NOMO-1 treated with dmso at 0.1 percent for 144 hours (cell line): ENCODE results near the gene IRGC.
A peak's percentile ranks its signal among the peaks of the same experiment; 100 is the strongest.

Experiments
- DNase-seq: peaks from one replicate; lab custom pipeline; 2025; ENCODE audit not compliant: unreplicated experiment; lab: John Stamatoyannopoulos, UW

Gene IRGC

DNA sequence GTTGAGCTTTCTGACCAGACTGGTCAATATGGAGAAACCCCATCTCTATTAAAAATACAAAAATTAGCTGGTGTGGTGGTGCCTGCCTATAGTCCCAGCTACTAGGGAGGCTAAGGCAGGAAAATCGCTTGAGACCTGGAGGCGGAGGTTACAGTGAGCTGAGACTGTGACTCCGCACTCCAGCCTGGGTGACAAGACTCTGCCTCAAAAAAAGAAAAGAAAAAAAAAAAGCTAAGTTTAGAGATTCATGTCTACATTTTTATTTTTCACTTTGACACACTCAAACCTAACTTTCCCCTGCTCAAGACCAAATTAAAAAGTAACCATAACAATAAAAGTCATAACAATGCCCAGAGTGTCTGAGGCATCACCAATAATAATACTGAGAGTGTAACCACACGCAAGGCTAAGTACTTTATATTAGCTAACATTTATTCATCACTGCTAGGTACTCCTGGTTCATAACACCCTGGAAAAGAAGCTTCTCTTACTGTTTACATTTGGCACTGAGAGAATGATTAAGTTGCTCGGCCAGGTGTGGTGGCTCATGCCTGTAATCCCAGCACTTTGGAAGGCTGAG is 5.7 kb downstream of the IRGC start:
- no peak for DNase-seq

DNA sequence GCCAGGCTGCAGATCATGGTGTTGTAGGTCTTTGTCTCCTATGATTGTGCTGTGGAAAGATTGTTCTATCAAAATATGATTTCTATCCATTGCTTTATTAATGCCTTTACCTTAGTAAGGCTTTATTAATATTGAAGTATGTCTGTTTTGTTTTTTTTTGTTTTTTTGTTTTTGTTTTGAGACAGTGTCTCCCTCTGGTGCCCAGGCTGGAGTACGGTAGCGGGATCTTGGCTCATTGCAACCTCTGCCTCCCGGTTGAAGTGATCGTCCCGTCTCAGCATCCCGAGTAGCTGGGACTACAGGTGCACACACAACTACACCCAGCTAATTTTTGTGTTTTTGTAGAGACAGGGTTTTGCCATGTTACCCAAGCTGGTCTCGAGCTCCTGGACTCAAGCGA is 7.7 kb downstream of the IRGC start:
- DNase-seq: no peak

DNA sequence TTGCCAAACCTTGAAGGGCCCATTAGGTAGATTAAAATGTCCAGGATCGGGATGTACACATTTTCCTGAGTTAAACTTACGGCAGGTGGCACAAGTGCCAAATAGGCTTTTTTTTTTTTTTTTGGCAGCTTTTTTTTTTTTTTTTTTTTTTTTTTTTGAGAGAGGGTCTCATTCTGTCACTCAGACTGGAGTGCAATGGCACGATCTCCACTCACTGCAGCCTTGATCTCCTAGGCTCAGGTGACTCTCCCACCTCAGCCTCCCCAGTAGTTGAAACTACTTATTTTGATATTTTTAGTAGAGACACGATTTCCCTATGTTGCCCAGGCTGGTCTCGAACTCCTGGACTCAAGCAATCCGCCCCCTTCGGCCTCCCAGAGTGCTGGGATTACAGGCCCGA is 9.0 kb downstream of the IRGC start:
- DNase-seq: no peak

DNA sequence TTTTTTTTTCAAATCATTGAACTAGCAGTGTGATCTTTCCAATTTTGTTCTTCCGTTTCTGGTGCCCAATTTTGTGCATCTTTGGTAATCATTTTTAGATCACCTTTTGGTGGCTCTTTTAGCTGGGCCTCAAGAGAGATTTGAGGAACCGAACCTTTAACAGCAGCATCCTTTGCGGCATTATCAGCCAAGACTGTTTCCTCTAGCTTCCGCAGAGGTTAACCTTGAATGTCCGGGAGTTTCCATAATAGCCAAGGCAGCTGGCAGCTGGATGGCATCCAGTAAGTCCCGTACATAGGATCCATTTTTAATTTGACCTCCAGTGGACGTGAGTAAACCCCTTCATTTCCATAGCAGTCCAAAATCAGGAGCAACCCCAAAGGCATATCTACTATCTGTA is 9.6 kb downstream of the IRGC start:
- DNase-seq: peak; percentile 41

DNA sequence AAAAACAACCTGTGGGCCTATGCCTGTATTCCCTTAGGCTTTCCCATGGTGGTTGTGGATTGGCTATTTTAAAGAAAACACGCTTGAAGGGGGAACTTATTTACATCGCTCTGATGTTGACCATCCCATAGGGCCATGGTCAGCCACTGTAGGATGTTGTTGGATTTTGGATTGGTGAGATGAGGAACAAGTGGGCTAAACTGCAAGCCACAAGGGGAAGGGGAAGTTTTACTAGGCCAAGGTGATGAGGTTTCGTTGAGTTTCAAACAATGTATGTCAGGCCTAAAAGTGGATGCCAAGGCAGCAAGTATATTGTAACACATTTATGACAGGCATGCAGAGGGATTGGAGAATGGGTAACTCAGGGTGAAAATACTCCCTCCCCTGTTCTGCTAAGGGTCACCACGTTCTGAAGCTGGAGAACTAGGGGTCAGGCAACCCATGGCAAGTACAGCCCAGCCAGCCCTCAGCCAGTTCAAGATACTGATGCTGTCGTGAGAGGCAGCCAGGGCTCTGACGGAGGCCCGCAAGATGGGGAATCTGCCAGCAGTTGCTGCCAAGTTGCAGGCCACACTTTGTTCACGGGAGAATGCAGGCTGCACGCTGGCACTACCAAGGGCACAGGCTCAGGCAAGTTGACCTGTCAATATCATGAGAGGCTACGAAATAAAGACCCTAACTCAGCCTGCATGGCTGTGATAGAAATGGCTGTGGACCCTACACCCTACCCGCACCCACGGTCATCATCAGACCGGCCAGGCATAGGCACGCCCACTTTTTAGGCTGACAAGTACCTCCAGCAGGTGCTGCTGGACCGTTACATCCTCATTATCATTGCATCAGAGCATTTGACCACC is 11.1 kb downstream of the IRGC start:
- peak; percentile 46 for DNase-seq

DNA sequence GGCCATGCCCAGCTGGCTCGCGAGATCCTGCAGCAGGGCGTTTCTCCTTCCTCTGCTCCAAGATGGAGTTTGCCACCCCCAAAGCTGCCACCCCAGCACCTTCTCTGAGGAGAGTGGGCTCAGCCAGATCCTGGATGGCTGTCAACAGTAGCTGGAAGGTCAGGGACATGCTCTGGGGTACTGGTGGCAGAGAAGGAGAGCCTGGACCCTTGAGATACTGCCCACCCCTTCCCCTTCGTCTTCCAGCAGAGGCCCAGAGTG is 11.6 kb downstream of the IRGC start:
- no peak for DNase-seq

DNA sequence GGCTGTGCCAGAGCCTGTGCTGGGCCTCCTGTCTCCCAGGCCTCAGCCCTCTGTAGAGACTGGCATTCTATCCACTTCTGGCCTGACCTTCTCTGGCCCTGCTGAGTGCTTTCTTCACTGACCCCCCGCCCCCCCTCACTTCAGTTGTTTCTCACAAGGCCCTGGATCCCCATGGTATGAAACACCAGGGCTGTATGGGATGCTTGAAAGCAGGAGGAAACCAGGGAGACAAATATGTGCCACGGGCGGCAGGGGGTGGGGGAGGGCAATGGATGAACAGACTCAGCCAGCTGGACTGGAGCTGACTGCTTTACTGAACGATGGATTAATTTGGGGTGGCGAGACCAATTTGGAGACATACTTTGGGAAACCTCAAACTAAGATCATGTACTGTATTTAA is 14.0 kb downstream of the IRGC start:
- no peak for DNase-seq

DNA sequence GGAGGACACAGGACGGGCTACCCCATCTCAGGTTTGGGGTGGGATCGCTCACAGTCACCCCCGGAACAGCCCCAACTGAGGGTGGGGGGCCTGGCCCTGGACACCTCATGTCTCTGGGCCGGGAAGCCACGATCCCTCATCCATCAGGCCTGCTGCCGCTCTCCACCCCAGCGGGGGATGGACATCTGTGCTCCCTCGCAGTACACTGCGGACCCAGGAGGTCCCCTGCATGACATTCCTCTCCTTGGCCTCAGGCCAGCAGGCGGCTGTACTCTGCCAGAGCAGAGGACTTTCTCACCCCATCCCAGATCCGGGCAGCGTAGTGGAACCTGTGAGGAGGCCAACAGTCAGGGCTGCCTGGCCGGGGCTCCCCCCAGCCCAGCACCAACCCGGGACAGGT is 15.5 kb downstream of the IRGC start:
- DNase-seq: no peak

DNA sequence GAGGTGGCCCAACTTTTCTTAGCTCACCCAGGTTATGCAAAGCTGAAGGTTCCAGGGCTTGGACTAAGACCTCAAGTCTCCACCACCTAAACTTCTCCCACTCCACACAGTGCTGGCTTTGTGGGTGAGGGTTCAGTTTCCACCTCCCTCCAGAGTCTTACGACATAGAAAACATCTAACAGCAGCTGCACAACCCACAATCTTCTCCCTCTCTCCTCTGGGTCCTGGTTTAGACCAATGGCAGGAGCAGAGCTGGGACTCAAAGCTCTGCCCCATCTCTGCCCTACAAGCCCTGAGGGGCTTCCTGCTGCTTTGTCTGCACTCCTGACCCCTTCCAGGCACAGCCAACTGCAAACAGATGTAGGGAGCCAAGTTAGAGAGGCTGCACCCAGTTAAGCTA is 16.0 kb downstream of the IRGC start:
- DNase-seq: no peak

DNA sequence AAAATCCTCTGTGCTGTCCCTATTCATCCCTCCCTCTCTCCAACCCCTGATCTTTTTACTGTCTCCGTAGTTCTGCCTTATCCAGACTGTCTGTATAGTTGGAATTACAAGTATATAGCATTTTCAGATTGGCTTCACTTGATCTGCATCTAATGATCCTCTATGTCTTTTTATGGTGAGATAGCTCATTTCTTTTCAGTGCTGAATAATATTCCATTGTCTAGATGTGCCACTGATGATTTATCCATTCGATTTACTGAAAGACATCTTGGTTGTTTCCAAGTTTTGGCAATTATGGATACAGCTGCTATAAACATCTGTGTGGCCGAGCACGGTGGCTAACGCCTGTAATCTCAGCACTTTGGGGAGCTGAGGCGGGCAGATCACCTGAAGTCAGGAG is 19.1 kb downstream of the IRGC start:
- no peak for DNase-seq

DNA sequence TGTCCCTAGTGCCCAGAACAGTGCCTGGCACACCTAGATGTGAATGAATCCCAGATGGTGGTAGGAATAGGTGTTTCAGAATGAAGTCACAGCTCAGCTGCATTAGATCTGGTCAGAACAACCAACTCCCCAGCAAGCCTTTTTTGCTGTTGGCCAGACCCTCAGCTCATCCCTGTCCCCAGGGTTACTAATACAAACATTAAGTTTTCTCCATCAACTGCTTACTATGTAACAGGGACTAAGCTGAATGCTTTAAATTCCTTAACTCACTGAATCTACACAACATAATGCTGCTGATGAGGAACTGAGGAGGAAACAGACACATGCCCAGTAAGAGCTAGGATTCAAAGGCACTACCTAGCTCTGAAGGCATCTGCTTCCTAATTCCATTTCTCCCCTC is 20.1 kb downstream of the IRGC start:
- no peak for DNase-seq

DNA sequence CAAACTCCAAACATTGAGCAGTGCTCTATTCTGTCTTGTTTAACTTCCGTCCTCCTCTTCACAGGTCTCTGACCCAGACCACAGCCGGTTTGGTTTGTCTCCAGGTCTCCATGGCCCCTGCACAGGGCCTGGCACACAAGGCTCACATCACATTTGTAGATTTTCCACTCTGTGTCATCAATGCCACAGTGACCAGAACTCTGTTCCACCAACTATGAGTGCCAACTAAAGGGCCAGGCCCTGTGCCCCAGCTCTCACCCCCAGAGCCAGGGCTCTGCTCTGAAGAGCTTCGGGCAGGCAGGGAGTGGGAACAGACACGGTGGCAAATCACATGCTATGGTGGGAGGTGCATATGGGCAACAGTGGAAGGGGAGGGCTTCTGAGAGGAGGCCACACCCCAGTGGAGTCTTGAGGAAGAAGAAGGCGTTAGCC is 22.9 kb downstream of the IRGC start:
- no peak for DNase-seq

DNA sequence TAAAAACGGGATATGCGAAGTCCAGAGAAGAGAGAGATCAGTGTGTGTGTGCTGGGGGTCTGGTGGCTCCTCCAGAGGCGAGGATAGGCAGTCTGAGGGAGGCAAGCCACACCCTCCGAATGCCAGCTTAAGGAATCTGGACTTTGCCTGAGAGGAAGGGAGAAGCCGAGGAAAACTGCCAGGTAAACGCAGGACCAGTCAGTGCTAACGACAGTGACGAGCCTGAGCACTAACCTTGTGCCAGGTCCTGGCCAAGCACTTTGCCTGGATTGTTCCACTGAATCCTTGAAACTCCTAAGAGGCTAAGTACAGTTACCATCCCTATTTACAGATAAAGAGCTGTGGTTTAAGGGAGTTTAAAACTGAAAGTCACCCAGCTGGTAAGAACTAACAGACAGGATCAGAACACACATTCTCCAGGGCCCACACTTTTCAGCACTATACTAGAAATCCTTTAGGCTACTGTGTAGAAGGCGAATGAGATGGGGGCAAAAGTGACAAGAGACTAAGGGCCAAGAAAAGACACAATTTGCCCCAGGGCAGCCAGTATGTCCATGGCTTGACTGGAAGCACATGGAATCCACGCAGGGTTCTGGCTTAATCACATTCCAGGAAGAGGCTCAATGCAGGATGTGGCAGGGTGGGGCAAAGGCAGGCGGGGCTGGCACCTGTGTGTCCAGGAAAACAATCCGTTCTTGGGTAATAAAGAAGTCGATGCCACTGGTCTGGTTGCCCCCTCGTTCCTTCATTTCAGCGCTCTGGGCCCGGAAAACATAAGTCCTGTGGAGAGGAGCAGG is 23.8 kb downstream of the IRGC start:
- DNase-seq: no peak

DNA sequence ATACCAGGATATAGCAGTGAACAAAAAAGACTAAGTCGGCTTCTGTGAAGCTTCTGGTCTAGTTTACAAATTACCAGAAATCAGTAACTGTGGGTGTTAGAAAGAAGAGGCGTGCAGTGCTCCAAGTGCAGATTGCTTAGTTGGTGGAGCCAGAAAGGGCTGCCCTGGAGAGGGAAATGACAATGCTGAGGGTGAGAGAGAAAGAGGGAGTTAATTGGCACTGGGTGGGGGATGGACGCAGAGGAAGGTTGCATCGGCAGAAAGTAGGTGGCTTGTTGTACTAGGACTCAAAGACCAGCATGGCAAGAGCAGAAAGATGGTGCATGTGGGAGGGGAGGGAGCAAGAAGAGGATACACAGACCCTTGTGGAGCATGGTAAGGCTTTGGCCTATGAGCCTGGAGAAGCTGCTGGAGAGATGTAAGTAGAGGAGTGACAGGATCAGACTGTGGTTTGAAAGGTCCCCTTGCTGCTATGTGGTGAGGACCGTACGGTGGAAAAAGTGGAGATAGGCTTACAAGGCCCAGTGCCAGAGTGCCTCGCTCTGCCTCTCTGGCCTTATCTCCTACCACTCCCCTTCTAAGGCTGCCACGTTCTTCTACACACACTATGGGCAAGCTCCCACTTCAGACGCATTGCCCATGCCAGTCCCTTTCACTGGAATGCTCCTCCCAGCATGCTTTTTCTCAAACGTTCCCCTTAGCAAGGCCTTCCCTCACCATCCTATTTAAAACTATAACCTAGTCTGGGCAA is 25.4 kb downstream of the IRGC start:
- DNase-seq: no peak

DNA sequence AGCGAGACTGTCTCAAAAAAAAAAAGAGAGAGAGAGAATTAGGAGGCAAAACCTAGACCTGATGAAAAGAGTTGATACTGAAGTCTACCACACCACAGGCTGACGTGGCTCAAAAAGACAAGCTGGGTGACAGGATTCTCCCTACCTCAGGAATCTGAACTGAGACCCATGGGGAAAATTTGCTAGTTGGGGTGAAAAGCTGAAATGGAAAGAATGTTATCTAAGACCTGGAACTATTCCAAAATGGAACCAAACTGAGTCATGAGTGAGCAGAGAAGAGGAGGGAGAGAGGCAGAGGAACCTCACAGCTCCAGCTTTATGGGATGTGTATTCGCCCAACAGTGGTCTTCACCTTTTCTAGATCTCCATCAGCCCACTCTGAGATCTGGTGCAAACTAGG is 27.2 kb downstream of the IRGC start:
- no peak for DNase-seq

DNA sequence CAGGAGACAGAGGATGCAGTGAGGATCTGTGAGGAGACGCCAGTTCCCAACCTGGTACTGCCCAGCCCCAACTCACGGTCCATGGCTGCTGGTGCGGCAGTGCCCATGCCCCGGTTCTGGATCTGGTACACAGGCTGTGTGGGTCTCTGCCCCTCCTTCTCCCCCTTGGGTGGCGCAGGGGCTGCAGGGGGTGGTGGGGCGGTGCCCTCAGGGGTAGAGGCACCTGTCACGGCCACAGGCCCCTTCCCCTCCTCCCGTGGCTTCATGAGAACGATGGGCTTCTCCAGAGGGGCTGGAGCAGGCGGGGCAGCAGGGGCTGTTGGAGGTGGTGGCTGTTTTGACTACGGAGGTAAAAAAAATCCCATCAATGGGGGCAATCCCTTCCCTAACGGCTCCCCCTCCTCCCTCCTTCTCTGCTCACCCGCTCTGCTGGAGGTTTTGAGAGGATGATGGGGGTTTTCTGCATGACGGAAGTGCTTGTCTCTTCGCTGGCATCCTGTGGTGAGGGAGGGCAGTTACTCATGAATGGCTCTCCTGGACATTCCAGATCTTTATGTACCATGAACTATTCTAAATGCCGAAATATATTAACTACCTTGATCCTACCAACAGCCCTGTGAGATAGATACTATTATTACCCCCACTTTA is 31.8 kb downstream of the IRGC start:
- DNase-seq: no peak

DNA sequence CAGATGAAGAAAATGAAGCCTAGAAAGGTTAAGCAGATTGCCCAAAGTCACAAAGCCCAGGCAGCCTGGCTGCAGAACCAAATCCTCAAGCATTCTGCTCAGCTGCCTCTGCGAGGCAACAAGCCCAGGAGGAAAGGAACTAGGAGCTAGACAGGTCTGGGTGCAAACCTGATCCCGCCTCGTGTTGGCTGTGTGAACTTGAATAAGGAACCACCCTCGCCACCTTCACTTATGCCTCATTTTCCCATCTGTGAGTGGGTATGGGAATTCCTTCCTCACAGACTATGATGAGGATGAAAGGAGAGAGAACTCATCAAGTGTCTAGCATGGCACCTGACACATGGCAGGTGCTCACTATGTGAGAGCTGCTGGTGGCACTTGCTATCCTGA is 32.3 kb downstream of the IRGC start:
- no peak for DNase-seq

DNA sequence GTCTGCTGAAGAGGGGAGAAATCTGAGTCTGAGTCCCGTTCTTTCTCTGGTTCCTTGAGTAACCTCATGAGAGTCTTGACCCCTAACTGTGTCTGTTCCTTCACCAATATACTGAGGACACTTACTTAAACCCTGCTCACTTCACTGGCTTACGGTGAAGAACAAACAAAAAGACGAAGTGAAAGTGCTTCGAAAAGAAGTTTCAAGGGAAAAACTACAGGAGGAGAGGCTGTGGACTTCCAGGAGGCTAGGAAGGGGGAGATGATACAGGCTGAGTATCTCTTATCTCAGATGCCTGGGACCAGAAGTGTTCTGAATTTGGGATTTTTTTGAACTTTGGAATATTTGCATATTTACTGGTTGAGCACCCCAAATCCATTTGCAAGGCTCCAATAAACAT is 32.8 kb downstream of the IRGC start:
- no peak for DNase-seq

DNA sequence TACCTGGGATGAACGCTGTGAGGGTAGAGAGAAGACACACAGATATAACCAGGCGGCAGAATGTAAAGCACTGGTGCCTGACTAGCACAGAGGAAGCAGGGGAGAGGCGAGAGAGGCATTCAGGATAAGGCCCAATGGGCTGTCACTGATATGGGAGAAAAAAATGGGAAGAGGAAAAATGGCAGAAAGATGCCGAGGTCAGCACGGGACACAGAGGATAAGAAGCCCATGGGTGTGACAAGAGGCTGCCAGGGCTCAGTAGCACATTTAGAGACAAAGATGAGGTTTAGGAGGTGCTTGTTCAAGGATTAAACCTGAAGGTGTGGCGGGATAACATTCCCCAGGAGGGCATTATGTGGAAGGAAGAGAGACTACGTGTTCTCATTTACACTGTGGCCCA is 33.3 kb downstream of the IRGC start:
- no peak for DNase-seq

DNA sequence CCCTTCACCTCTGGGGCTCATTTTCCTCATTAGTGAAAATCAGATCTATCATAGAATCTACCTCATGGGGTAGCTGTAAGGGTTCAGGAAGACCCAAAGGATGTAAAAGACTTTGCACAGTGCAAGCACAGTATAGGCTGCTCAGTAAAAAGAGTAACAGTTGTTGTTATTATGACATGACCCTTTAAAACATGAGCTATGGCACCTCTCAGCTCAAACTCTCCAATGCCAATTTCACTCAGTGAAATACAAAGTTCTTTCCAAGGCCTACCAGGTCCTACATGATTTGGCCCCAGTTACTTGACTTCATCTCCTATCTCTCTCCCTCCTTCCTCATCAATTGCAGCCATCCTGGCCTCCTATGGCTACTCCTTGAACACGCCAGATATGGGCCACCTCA is 34.0 kb downstream of the IRGC start:
- DNase-seq: no peak
